ENCODE data around the gene TAGAP.
A peak's percentile ranks its signal among the peaks of the same experiment; 100 is the strongest.
"Not testable (repeated sequence)": the region's sequence is repeated elsewhere in the genome, so short reads cannot be mapped to it uniquely, and the experiment has no call there.

Gene TAGAP

GRCh38 chr6:159042003-159042825 lies 2.6 kb downstream of the TAGAP start:
- peak; percentile 89 for DNase-seq

GRCh38 chr6:159041181-159041580 lies 3.6 kb downstream of the TAGAP start:
- DNase-seq, result no peak

GRCh38 chr6:159039885-159040258 lies 4.9 kb downstream of the TAGAP start:
- no peak for DNase-seq

- DNase-seq, result peak; percentile 88
Observed at GRCh38 chr6:159038914-159039884, 5.6 kb downstream of the TAGAP start.

- not testable (repeated sequence) for DNase-seq
Observed at GRCh38 chr6:159038318-159038717, 6.5 kb downstream of the TAGAP start.

GRCh38 chr6:159037756-159038290 lies 7.0 kb downstream of the TAGAP start:
- no peak for DNase-seq

GRCh38 chr6:159036673-159037072 lies 8.1 kb downstream of the TAGAP start:
- DNase-seq, result no peak

GRCh38 chr6:159035891-159036290 lies 8.9 kb downstream of the TAGAP start:
- no peak for DNase-seq

GRCh38 chr6:159033160-159034049 lies 11.4 kb downstream of the TAGAP start:
- no peak for DNase-seq

- DNase-seq, result no peak
Observed at GRCh38 chr6:159031846-159032245, 12.9 kb downstream of the TAGAP start.

GRCh38 chr6:159030168-159030567 lies 14.6 kb downstream of the TAGAP start:
- DNase-seq, result no peak

- DNase-seq, result not testable (repeated sequence)
Observed at GRCh38 chr6:159025224-159025623, 19.6 kb downstream of the TAGAP start.

GRCh38 chr6:159023893-159024292 lies 20.9 kb downstream of the TAGAP start:
- peak; percentile 49 for DNase-seq

- DNase-seq, result no peak
Observed at GRCh38 chr6:159020011-159020410, 24.8 kb downstream of the TAGAP start.

GRCh38 chr6:159017757-159018559 lies 26.8 kb downstream of the TAGAP start:
- peak; percentile 83 for DNase-seq

GRCh38 chr6:159014406-159014805 lies 30.4 kb downstream of the TAGAP start:
- no peak for DNase-seq

GRCh38 chr6:159013229-159013628 lies 31.6 kb downstream of the TAGAP start:
- no peak for DNase-seq

GRCh38 chr6:159012201-159012600 lies 32.6 kb downstream of the TAGAP start:
- no peak for DNase-seq

GRCh38 chr6:159010037-159010612 lies 34.7 kb downstream of the TAGAP start:
- DNase-seq, result not testable (repeated sequence)

- peak; percentile 51 for DNase-seq
Observed at GRCh38 chr6:159008656-159009288, 36.0 kb downstream of the TAGAP start.

GRCh38 chr6:159007510-159007909 lies 37.3 kb downstream of the TAGAP start:
- DNase-seq, result no peak
